Stomach (tissue), 9 donors: ENCODE data around the gene ITPRIPL2. TPM values are rescaled to one million over a fixed set of nuclear protein-coding genes. Genes with fewer than 3 reads are reported as not detected.

Source experiments
- DNase-seq, 2 donors: peaks; one replicate each; pipeline versions ENCODE4 v3.0.0 to v3.0.0-alpha.2; 2013 to 2019
- H3K27ac ChIP-seq, 5 donors: fragments of 200-600 bp in 4 of 5; sonication (generic) in 4 of 5; one replicate each; pipeline ENCODE4 v1.5.1; 2013 to 2019; ENCODE audit warnings: mild to moderate bottlenecking in 1 of 5, moderate library complexity in 1 of 5
- H3K27me3 ChIP-seq, 3 donors: fragments of 200-600 bp; sonication (generic); one replicate each; pipeline ENCODE4 v1.5.1; 2017 to 2019; ENCODE audit warnings: mixed run types in 1 of 3
- H3K36me3 ChIP-seq, 4 donors: fragments of 200-600 bp; sonication (generic); 1 replicate in 3 of 4; 2 replicates in 1 of 4; pipeline ENCODE4 v1.5.1; 2016 to 2019
- H3K4me1 ChIP-seq, 4 donors: fragments of 200-600 bp; sonication (generic); one replicate each; pipeline ENCODE4 v1.5.1; 2016 to 2019
- H3K4me3 ChIP-seq, 4 donors: fragments of 200-600 bp; sonication (generic) in 3 of 4; one replicate each; pipeline ENCODE4 v1.5.1; 2016 to 2019; ENCODE audit warnings: mild to moderate bottlenecking in 1 of 4
- H3K9me3 ChIP-seq, 4 donors: fragments of 200-600 bp; sonication (generic); one replicate each; pipeline ENCODE4 v1.5.1; 2016 to 2019
- CTCF ChIP-seq, 7 experiments: fragments of 450-650 bp in 4 of 7; fragments of 200-600 bp in 3 of 7; sonication (generic) in 3 of 7; IDR thresholded peaks; one replicate each; pipeline ENCODE4 v1.5.1; 2016 to 2019; ENCODE audit warnings: antibody characterized with exemption in 7 of 7, control low read depth in 2 of 7, mild to moderate bottlenecking in 1 of 7
- EP300 ChIP-seq: sonication (generic); formaldehyde crosslinking; IDR thresholded peaks from one replicate; pipeline ENCODE4 v1.6.1; 2017; ENCODE audit warnings: antibody characterized with exemption
- POLR2A ChIP-seq, 4 donors: fragments of 450-650 bp; IDR thresholded peaks; one replicate each; pipeline ENCODE4 v1.6.1; 2016; ENCODE audit warnings: antibody characterized with exemption in 4 of 4, control low read depth in 2 of 4, mild to moderate bottlenecking in 1 of 4, moderate library complexity in 1 of 4
- POLR2AphosphoS5 ChIP-seq, 3 donors: sonication (generic); formaldehyde crosslinking; IDR thresholded peaks; one replicate each; pipeline ENCODE4 v1.6.1; 2016; ENCODE audit warnings: antibody characterized with exemption in 3 of 3
- WGBS, 5 donors: extraction: QIAGEN DNeasy Blood & Tissue Kit in 3 of 5; methylation state at CpG; one replicate each; pipeline versions ENCODE4 v1.1.5 to v1.1.7; 2013 to 2018; 5-methylcytosine and 5-hydroxymethylcytosine counted together
- intact Hi-C: fragments of 100-400 bp; cut with DNase I; formaldehyde crosslinking; loops from one replicate; pipeline ENCODE4 v1.15.1; 2023; ENCODE audit warnings: low total_unique reads
- polyA plus RNA-seq, 3 donors: library from polyadenylated mRNA; stranded (reverse); fragments of 200-250 nt; gene quantifications; one replicate each; pipeline ENCODE4 v1.2.3, GENCODE V29; 2013
- total RNA-seq, 5 donors: library from RNA; depleted of rRNA; stranded (reverse); fragments of >200 nt; gene quantifications; one replicate each; pipeline versions ENCODE4 v1.1.0 to v1.2.3, GENCODE V29; 2014 to 2016
- donor health status: healthy with polysubstance abuse.
- donor health status: Bipolar disorder and iron deficiency.
- donor health status: healthy.

The ITPRIPL2 gene
- total and polyA plus RNA-seq, 8 donors, result 7.6 to 48.7 (median 21.6) TPM

- no peaks in the 10 kb centered on the region for H3K27me3 ChIP-seq
- no peak overlapping the region for H3K4me3 ChIP-seq
- H3K36me3 ChIP-seq, result no peaks in the 10 kb centered on the region
- 66 to 78% (median 72%) methylated on average over 7 of the region's 7 CpGs for WGBS, 5 donors
- intact Hi-C loops, result no loop called here
- no peaks in the 10 kb centered on the region for H3K9me3 ChIP-seq
- no peak for DNase-seq
- peak overlapping the region in 1 of 5 donors; percentile 3 for H3K27ac ChIP-seq
- H3K4me1 ChIP-seq, result peaks cover 18 to 39% (median 29%) of the 10 kb centered on the region in 4 donors
- TF ChIP-seq POLR2AphosphoS5 (IDR thresholded peaks at IDR 0.05), result no peak
- no peak for TF ChIP-seq POLR2A (IDR thresholded peaks at IDR 0.05)
- TF ChIP-seq CTCF (IDR thresholded peaks at IDR 0.05), result no peak
- no peak for TF ChIP-seq EP300
Observed at GRCh38 chr16:19128454-19129200, 14.9 kb downstream of the ITPRIPL2 start.

DNA sequence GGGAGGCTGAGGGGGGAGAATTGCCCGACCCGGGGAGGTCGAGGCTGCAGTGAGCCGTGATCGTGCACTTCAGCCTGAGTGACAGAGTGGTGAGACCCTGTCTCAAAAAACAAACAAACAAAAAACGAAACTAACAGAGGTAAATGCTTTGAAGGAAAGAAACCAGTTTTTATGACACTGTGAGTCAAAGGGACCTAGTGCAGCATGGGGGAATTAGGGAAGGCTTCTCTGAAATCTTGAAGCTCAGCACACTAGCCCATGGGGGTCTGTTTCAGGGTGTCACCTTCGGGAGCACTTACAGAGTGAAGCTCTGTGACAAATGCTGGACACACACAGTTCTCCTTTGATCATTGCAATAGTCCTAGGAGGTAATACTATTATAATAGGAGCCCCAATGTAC is 16.6 kb downstream of the ITPRIPL2 start:
- H3K9me3 ChIP-seq, result no peaks in the 10 kb centered on the region
- peaks cover 18 to 37% (median 25%) of the 10 kb centered on the region in 4 donors for H3K4me1 ChIP-seq
- no peak overlapping the region for H3K4me3 ChIP-seq
- intact Hi-C loops, result no loop called here
- H3K27me3 ChIP-seq, result no peaks in the 10 kb centered on the region
- peak overlapping the region; percentile 4 to 78 (median 72) for H3K27ac ChIP-seq
- 64 to 80% (median 72%) methylated on average over 7 of the region's 7 CpGs for WGBS, 5 donors
- no peaks in the 10 kb centered on the region for H3K36me3 ChIP-seq
- TF ChIP-seq POLR2AphosphoS5 (IDR thresholded peaks at IDR 0.05) (no peak), EP300 (no peak), CTCF (IDR thresholded peaks at IDR 0.05) (no peak), POLR2A (IDR thresholded peaks at IDR 0.05) (no peak)
- DNase-seq, result no peak

GRCh38 chr16:19130852-19131824 is 17.4 kb downstream of the ITPRIPL2 start:
- H3K9me3 ChIP-seq, result no peaks in the 10 kb centered on the region
- intact Hi-C loops, result no loop called here
- H3K4me1 ChIP-seq, result peaks cover 22 to 45% (median 32%) of the 10 kb centered on the region in 4 donors
- no peaks in the 10 kb centered on the region for H3K27me3 ChIP-seq
- peak overlapping the region in 1 of 4 donors; percentile 3 for H3K4me3 ChIP-seq
- WGBS, 5 donors, result 37 to 56% (median 49%) methylated on average over 11 of the region's 11 CpGs
- H3K27ac ChIP-seq, result peak overlapping the region; percentile 37 to 78 (median 72)
- TF ChIP-seq POLR2A (IDR thresholded peaks at IDR 0.05), result no peak
- no peak for TF ChIP-seq EP300
- TF ChIP-seq POLR2AphosphoS5 (IDR thresholded peaks at IDR 0.05), result peak in 1 of 3 donors; percentile 43
- H3K36me3 ChIP-seq, result no peaks in the 10 kb centered on the region
- peak in 1 of 2 donors; percentile 82 for DNase-seq

DNA sequence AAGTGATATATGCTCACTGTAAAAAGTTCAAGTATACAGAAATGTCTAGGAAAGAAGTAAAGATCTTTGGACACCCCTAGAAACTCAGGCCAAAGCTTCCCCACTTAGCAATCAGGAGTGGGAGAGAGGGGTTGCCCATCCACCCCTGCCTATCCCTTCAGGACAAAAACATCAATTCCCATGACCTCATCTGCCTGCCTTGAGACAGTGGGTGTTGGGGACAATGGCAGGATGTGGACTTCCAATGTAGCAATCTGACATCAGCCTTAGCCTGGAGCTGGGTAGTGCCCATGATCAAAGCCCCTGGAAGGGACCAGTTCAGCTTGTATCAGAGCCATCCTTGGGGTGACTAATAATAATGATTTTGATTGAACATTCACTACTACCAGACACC is 18.1 kb downstream of the ITPRIPL2 start:
- no peak for DNase-seq
- H3K4me1 ChIP-seq, result peaks cover 29 to 51% (median 39%) of the 10 kb centered on the region in 4 donors
- no peak for TF ChIP-seq EP300
- TF ChIP-seq POLR2AphosphoS5 (IDR thresholded peaks at IDR 0.05), result no peak
- TF ChIP-seq POLR2A (IDR thresholded peaks at IDR 0.05), result no peak
- no peak for TF ChIP-seq CTCF (IDR thresholded peaks at IDR 0.05)
- H3K36me3 ChIP-seq, result no peaks in the 10 kb centered on the region
- intact Hi-C loops, result no loop called here
- H3K27ac ChIP-seq, result peak overlapping the region in 4 of 5 donors; percentile 69 to 78 (median 75)
- H3K27me3 ChIP-seq, result no peaks in the 10 kb centered on the region
- no peak overlapping the region for H3K4me3 ChIP-seq
- no peaks in the 10 kb centered on the region for H3K9me3 ChIP-seq
